ENCODE measurements around the gene ERCC6L2. TPM values are rescaled to one million over a fixed set of nuclear protein-coding genes. Genes with fewer than 3 reads are reported as not detected.

The ERCC6L2 gene
- total and polyA plus RNA-seq, 8 donors: 28.0 to 58.6 (median 53.3) TPM

DNA sequence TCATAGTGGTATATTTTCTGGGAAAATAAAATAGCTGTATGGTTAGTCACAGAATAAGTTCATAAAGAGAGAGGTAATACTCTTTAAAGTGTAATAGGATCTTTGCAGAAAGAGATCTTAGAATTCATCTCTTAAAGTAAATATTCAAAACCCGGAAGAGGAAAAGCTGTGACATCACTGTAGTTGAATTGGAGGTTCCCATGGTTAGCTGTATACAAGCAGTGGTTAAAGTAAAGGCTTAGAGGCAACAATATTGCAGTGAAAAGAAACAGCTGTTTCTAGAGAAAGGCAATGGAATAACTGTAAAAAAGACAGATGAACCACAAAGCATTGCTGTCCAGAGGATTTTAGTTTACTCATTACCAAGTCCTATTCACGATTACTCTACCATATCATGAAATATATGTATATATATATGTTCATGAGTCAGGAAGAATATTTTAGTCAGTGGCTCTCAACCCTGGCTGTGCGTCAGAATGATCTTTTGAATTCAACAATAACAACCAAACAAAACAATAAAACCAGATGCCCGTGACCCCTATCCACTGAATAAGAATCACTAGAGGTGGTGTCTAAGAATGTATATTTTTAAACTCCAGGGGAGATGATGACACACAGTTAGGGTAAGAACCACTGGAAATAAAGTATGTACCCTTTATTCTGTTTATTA, 4.7 kb downstream of the ERCC6L2 start:
- ATAC-seq: no peak
- TF ChIP-seq CTCF (IDR thresholded peaks at IDR 0.05): no peak
- peak in 2 of 4 donors; percentile 68 to 85 for DNase-seq
- intact Hi-C loops (cut with DNase I): no loop called here
- Histone ChIP-seq H3K4me3 (no peak overlapping the region), H3K27ac (peak overlapping the region in 1 of 2 donors; percentile 45), H3K36me3 (peaks cover 0 to 19% of the 10 kb centered on the region in 2 donors), H3K4me1 (peaks cover 0 to 23% of the 10 kb centered on the region in 2 donors), H3K27me3 (no peaks in the 10 kb centered on the region), H3K9me3 (no peaks in the 10 kb centered on the region)

GRCh38 chr9:95887926-95888497, 12.5 kb downstream of the ERCC6L2 start:
- DNase-seq: no peak
- Histone ChIP-seq H3K27ac (no peak overlapping the region), H3K4me3 (no peak overlapping the region), H3K36me3 (peaks cover 0 to 20% of the 10 kb centered on the region in 2 donors), H3K4me1 (peaks cover 0 to 7% of the 10 kb centered on the region in 2 donors), H3K27me3 (no peaks in the 10 kb centered on the region), H3K9me3 (peaks cover 0 to 10% of the 10 kb centered on the region in 2 donors)
- intact Hi-C loops (cut with DNase I): no loop called here
- TF ChIP-seq CTCF (IDR thresholded peaks at IDR 0.05): no peak
- no peak for ATAC-seq

DNA sequence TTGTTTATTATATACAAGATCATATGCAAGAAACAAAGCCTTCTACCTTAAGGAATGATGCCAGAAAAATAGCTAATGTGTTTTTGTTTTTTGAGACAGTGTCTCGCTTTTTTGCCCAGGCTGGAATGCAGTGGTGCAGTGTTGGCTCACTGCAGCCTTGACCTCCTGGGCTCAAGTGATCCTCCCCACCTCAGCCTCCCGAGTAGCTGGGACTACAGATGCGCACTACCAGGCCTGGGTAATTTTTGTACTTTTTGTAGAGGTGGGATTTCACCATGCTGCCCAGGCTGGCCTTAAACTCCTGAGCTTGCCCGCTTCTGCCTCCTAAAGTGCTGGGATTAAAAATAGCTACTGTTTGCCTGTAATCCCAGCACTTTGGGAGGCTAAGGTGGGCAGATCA, 15.1 kb downstream of the ERCC6L2 start:
- DNase-seq (no peak), ATAC-seq (no peak)
- TF ChIP-seq CTCF (IDR thresholded peaks at IDR 0.05): no peak
- Histone ChIP-seq H3K4me3 (no peak overlapping the region), H3K36me3 (peaks cover 0 to 11% of the 10 kb centered on the region in 2 donors), H3K9me3 (peaks cover 0 to 13% of the 10 kb centered on the region in 2 donors), H3K27me3 (no peaks in the 10 kb centered on the region), H3K27ac (no peak overlapping the region), H3K4me1 (peaks cover 0 to 5% of the 10 kb centered on the region in 2 donors)
- intact Hi-C loops (cut with DNase I): no loop called here

DNA sequence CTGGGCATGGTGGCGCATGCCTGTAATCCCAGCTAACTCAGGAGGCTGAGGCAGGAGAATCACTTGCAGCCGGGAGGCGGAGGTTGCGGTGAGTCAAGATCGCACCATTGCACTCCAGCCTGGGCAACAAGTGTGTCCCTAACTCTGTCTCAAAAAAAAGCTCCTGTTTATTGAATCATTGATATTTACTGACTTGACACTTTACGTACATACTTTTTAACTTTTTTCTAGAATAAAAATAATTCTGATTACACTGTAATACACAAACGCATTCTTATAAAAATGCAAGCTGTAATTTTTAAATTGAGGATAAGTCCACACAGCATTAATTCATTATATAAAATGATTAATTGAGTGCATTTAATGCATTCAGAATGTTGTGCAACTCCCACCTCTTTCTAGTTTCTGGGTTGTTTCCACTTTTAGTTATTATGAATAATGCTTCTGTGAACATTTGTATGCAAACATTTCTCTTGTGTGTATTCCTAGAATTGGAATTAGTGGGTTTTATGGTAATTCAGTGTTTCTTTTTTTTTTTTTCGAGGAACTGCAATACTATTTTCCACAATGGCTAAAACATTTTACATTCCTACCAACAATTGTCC, 15.7 kb downstream of the ERCC6L2 start:
- Histone ChIP-seq H3K27ac (no peak overlapping the region), H3K27me3 (no peaks in the 10 kb centered on the region), H3K4me1 (peaks cover 0 to 5% of the 10 kb centered on the region in 2 donors), H3K9me3 (peaks cover 0 to 13% of the 10 kb centered on the region in 2 donors), H3K4me3 (no peak overlapping the region), H3K36me3 (peaks cover 0 to 11% of the 10 kb centered on the region in 2 donors)
- ATAC-seq (no peak), DNase-seq (peak in 1 of 4 donors; percentile 10)
- no peak for TF ChIP-seq CTCF (IDR thresholded peaks at IDR 0.05)
- intact Hi-C loops (cut with DNase I): no loop called here

DNA sequence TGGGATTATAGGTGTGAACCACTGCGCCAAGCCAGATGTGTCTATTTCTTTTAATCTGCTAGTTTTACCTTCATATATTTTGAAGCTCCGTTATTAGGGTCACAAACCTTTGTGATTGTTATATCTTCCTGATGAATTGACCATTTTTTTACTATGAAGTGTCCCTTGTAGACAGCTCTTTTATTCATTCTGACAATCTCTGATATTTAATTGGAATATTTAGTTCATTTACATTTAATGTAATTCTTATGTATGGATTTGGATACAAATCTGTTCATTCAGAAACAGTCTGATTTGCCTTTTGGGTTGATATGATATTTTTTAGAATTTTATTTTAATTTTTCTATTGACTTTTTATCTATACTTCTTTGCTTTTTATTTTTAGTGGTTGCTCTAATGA, 17.2 kb downstream of the ERCC6L2 start:
- Histone ChIP-seq H3K36me3 (peaks cover 0 to 11% of the 10 kb centered on the region in 2 donors), H3K9me3 (peaks cover 0 to 13% of the 10 kb centered on the region in 2 donors), H3K4me1 (peaks cover 0 to 5% of the 10 kb centered on the region in 2 donors), H3K27me3 (no peaks in the 10 kb centered on the region), H3K27ac (no peak overlapping the region), H3K4me3 (no peak overlapping the region)
- TF ChIP-seq CTCF (IDR thresholded peaks at IDR 0.05): no peak
- ATAC-seq (no peak), DNase-seq (no peak)
- intact Hi-C loops (cut with DNase I): no loop called here
